Measurements from ENCODE around the gene PIP4K2A. TPM values are rescaled to one million over a fixed set of nuclear protein-coding genes. Genes with fewer than 3 reads are reported as not detected.
A peak's percentile ranks its signal among the peaks of the same experiment; 100 is the strongest.

PIP4K2A gene
- total RNA-seq, 6 donors from 2014 or later: 20.5 to 70.2 (median 34.4) TPM

- no peaks in the 10 kb centered on the region for H3K27me3 ChIP-seq
- WGBS, 2 donors: 72 to 74% methylated on average over 12 of the region's 12 CpGs
- H3K9me3 ChIP-seq: no peaks in the 10 kb centered on the region
- H3K36me3 ChIP-seq: no peaks in the 10 kb centered on the region
- no peak for TF ChIP-seq EP300 (IDR thresholded peaks at IDR 0.05)
- H3K4me1 ChIP-seq: peaks cover 48 to 67% (median 51%) of the 10 kb centered on the region in 4 donors
- H3K27ac ChIP-seq: peak overlapping the region in 1 of 4 donors; percentile 18
- no peak overlapping the region for H3K4me3 ChIP-seq
- ATAC-seq (ENCODE audit: low FRiP score in 2 of 2) (peak in 1 of 2 donors; percentile 44), DNase-seq (peak in 1 of 2 donors; percentile 41)
Measured at GRCh38 chr10:22651276-22651980, 63.0 kb downstream of the PIP4K2A start.

- DNase-seq: no peak
- no peak for ATAC-seq (ENCODE audit: low FRiP score in 2 of 2)
- WGBS, 2 donors: 87 to 97% methylated on average over 4 of the region's 4 CpGs
Measured at GRCh38 chr10:22649994-22650393, 64.4 kb downstream of the PIP4K2A start.

GRCh38 chr10:22649390-22649841, 65.0 kb downstream of the PIP4K2A start:
- Histone ChIP-seq H3K36me3 (no peaks in the 10 kb centered on the region), H3K4me1 (peaks cover 33 to 57% (median 42%) of the 10 kb centered on the region in 4 donors), H3K9me3 (no peaks in the 10 kb centered on the region), H3K27me3 (no peaks in the 10 kb centered on the region), H3K27ac (peak overlapping the region in 1 of 4 donors; percentile 19), H3K4me3 (no peak overlapping the region)
- no peak for DNase-seq
- no peak for ATAC-seq (ENCODE audit: low FRiP score in 2 of 2)
- 57 to 64% methylated on average over 8 to 9 of the region's 9 CpGs for WGBS, 2 donors
- TF ChIP-seq POLR2A (IDR thresholded peaks at IDR 0.05) (no peak), CTCF (IDR thresholded peaks at IDR 0.05) (no peak), EP300 (IDR thresholded peaks at IDR 0.05) (no peak), POLR2AphosphoS5 (IDR thresholded peaks at IDR 0.05) (no peak)

More at GRCh38 chr10:22649994-22650393, 64.4 kb downstream of the PIP4K2A start:
- TF ChIP-seq EP300 (IDR thresholded peaks at IDR 0.05) (no peak), POLR2A (IDR thresholded peaks at IDR 0.05) (no peak), POLR2AphosphoS5 (IDR thresholded peaks at IDR 0.05) (no peak), CTCF (IDR thresholded peaks at IDR 0.05) (no peak)
- H3K4me3 ChIP-seq: no peak overlapping the region
- H3K4me1 ChIP-seq: peaks cover 34 to 60% (median 43%) of the 10 kb centered on the region in 4 donors
- H3K27me3 ChIP-seq: no peaks in the 10 kb centered on the region
- H3K36me3 ChIP-seq: no peaks in the 10 kb centered on the region
- peak overlapping the region in 2 of 4 donors; percentile 6 to 19 for H3K27ac ChIP-seq
- no peaks in the 10 kb centered on the region for H3K9me3 ChIP-seq

- ATAC-seq (ENCODE audit: low FRiP score in 2 of 2): no peak
- no peak for DNase-seq
- no peaks in the 10 kb centered on the region for H3K9me3 ChIP-seq
- H3K27ac ChIP-seq: peak overlapping the region in 2 of 4 donors; percentile 12 to 53
- TF ChIP-seq POLR2A (IDR thresholded peaks at IDR 0.05): no peak
- TF ChIP-seq POLR2AphosphoS5 (IDR thresholded peaks at IDR 0.05): no peak
- TF ChIP-seq CTCF (IDR thresholded peaks at IDR 0.05): no peak
- no peak for TF ChIP-seq EP300 (IDR thresholded peaks at IDR 0.05)
- no peak overlapping the region for H3K4me3 ChIP-seq
- H3K36me3 ChIP-seq: no peaks in the 10 kb centered on the region
- 27 to 36% methylated on average over 2 of the region's 2 CpGs for WGBS, 2 donors
- no peaks in the 10 kb centered on the region for H3K27me3 ChIP-seq
- peaks cover 30 to 56% (median 42%) of the 10 kb centered on the region in 4 donors for H3K4me1 ChIP-seq
Measured at GRCh38 chr10:22648547-22648961, 65.8 kb downstream of the PIP4K2A start.

- Histone ChIP-seq H3K36me3 (no peaks in the 10 kb centered on the region), H3K27me3 (no peaks in the 10 kb centered on the region), H3K4me1 (peaks cover 20 to 56% (median 41%) of the 10 kb centered on the region in 4 donors), H3K4me3 (no peak overlapping the region), H3K27ac (peak overlapping the region; percentile 16 to 53 (median 44)), H3K9me3 (no peaks in the 10 kb centered on the region)
- TF ChIP-seq EP300 (IDR thresholded peaks at IDR 0.05) (no peak), POLR2AphosphoS5 (IDR thresholded peaks at IDR 0.05) (no peak), CTCF (IDR thresholded peaks at IDR 0.05) (no peak), POLR2A (IDR thresholded peaks at IDR 0.05) (no peak)
- ATAC-seq (ENCODE audit: low FRiP score in 2 of 2): no peak
- WGBS, 2 donors: 59 to 79% methylated on average over 5 of the region's 5 CpGs
- DNase-seq: no peak
Measured at GRCh38 chr10:22647244-22647643, 67.1 kb downstream of the PIP4K2A start.
